A673 (cell line): ENCODE results near the gene BIRC7.

Source experiments
- CTCF ChIP-seq: fragments of 300-800, 200-600 bp; sonication (generic); conservative IDR thresholded peaks from 2 replicates; pipeline ENCODE4 v1.5.1; 2017; ENCODE audit warnings: low read depth, mild to moderate bottlenecking, antibody characterized with exemption, low read length, moderate library complexity, mixed read lengths
- EZH2 ChIP-seq: fragments of 200-600 bp; sonication (generic); IDR thresholded peaks from 2 replicates; pipeline ENCODE4 v1.6.1; 2017; ENCODE audit warnings: borderline replicate concordance, low read depth, mild to moderate bottlenecking, mixed read lengths, antibody characterized with exemption, low read length; ENCODE audit not compliant: poor library complexity, severe bottlenecking

- TF ChIP-seq CTCF (no peak), EZH2 (no peak)
Measured at GRCh38 chr20:63246490-63247288, 11.0 kb downstream of the BIRC7 start.
